CD4-positive, alpha-beta T cell treated with Interleukin-6 for 4 hours (primary cell): ENCODE data around the gene FHIT.
"Not testable (repeated sequence)": the region's sequence is repeated elsewhere in the genome, so short reads cannot be mapped to it uniquely, and the experiment has no call there.

ENCODE experiments used
- DNase-seq: peaks from one replicate; pipeline ENCODE4 v3.0.0-alpha.2; 2020; ENCODE audit warnings: mixed read lengths

FHIT gene

DNA sequence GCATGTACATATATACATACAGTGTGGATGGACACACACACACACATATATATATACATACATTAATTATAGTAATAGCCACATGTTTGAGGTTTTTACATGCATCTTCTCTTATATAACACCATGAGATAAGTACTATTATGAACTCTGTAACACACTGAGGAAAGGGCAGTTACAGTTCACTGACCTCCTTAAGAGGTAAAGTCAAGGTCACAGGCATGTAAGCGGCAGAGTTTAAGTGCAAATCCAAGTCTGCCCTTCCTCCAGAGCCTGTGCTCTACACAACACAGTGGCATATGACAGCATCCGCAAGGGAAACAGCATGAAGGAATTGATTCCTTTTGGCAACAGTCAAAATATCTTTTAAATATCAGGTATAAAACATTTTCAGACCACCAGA lies 26.4 kb downstream of the FHIT start:
- no peak for DNase-seq

DNA sequence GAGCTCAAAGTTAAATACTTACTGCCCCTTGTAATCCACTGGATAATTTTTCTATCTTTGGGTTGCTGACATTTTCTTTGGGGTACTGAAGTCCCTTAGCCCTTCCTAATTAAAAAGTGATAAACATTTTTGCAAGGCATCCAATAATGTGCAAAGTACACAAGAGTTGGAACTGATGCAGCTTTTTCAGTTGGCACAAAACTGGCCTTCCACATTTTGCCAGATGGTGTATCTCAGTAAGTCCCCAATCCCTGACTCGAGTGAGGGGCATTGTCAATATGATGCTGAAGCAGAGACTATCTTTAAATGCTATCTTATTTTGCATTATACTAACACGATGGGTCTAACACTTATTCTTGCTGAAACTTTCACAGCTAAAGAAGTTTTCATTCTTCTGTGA lies 27.8 kb downstream of the FHIT start:
- no peak for DNase-seq

DNA sequence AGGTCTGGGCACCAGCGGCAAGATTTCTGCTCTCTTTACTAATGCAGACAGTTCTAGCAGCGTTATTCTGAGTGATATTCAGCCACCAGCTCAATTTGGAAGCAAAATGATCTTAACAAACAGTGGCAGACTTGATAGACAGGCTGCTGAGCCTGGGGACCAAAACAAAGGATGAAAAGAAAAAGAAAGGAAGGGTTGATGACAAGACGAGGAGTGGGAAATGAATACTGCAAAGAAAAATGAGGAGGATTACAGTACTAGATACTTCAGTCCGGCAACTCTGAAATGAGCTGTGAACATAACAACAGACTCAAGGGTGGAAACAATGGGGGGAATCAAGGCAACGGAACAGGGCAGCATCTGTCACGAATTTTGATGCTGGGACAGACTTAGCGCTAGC lies 28.8 kb downstream of the FHIT start:
- no peak for DNase-seq

DNA sequence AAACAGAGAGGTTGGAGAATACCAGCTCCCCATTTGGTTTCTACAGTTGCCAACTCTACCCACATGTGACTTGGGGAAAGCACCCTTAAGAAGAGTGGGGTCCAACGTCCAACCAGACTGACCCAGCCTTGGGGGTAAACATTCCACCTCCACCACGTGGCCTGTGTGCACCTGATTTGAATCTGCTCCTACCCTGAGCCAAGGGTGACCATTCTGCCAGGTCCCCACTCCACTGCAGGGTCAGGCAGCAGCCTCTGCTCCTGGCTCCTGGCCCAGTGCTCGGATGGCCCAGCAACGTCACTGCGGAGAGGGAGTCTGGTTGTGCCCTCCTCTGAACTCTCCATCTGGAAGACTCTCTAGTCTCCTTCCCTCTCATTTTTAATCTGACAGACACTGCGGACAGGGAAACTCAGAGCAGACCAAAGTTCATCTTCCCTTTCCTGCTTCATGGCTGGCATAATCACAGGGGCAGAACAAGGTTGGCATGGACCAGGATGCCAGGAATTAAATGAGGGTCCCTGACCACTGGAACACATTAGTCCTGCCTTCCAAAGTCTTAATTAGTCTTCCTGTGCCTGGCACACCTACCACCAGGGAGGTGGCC lies 29.4 kb downstream of the FHIT start:
- DNase-seq = no peak

DNA sequence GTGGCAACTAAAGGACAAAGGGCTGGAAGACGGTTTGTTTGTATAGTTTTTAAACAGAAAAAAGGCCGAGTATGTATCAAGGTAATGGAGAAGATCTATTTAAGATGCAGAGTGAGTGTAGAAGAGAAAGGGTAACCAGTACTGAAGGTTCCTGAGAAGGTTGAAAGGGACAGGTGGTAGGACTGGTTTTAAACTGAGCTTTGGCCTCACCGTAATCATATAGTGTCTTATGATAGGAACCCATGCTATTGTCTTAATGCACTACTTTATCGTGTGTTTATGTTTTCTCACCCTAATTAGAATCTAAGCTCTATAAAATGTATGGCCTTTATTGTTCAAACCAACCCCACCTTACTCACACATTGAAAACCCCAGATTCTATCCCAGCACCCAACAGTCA lies 32.7 kb downstream of the FHIT start:
- DNase-seq = no peak

DNA sequence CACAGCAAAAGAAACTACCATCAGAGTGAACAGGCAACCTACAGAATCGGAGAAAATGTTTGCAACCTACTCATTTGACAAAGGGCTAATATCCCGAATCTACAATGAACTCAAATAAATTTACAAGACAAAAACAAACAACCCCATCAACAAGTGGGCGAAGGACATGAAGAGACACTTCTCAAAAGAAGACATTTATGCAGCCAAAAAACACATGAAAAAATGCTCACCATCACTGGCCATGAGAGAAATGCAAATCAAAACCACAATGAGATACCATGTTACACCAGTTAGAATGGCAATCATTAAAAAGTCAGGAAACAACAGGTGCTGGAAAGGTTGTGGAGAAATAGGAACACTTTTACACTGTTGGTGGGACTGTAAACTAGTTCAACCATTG lies 35.1 kb downstream of the FHIT start:
- DNase-seq = not testable (repeated sequence)

DNA sequence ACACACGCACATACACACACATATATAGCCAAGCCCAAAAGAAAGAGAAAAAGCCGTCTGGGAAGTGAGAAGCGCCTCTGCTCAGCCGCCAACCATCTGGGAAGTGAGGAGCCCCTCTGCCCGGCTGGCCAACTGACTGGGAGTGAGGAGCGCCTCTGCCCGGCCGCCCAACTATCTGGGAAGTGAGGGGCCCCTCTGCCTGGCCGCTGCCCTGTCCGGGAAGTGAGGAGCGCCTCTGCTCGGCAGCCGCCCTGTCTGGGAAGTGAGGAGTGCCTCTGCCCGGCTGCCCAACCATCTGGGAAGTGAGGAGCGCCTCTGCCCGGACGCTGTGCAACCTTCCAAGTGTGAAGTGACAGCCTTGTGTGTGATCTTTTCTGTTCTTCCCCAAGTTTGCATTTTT lies 49.2 kb downstream of the FHIT start:
- DNase-seq = no peak

DNA sequence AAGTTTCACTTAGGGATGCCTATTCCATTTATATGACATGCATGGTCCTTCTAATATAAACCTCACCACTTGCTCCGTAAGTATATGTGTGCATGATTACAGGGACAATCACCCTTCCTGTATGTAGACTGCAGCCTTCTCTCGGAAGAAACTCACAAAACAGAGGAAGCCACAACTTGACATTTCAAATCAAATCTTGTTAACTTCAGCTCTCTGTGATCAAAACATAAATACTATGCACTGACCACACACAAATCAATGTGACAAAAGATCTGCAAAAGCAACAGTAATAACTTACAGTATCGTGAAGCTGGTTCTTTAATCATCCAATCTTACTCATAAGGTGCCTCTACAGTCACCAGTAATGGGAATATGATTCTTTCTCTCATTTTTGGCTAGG lies 50.2 kb downstream of the FHIT start:
- DNase-seq = no peak

DNA sequence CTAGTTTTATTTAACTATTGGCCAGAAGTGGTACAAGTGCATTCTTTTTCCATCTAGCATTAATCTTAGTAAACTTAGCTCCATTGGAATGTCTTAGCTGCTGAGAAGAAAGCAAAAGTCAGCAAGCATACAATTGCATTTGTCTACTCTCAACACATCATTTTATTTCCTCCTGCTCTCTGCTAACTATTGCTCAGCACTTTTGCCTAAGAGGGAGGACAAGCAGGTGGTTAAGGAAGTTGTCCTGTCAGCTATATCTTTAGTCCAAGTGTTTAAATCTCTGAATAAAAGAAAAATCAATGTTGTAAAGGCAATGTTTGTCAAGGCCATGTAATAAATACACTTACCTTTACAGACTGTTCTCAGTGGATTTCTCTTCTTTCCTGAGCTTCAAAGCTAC lies 51.0 kb downstream of the FHIT start:
- DNase-seq = no peak

DNA sequence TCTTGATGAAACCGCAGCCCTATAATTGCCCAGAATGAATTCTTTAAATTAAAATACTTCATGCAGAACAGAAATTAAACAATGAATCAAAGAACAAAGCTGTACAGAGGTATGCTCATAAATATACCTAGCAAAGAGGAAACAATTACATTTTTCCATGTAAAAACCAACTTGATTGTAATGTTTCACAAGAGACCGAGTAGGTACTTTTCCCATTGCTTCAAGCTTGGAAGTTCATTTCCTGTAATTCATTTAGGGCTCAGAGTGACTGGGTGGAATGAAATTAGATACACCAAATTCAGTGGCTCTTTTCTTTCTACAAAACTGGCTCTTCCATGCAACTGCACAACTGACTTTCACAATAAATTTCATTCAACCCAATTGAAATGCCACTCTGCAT lies 51.4 kb downstream of the FHIT start:
- DNase-seq = no peak

DNA sequence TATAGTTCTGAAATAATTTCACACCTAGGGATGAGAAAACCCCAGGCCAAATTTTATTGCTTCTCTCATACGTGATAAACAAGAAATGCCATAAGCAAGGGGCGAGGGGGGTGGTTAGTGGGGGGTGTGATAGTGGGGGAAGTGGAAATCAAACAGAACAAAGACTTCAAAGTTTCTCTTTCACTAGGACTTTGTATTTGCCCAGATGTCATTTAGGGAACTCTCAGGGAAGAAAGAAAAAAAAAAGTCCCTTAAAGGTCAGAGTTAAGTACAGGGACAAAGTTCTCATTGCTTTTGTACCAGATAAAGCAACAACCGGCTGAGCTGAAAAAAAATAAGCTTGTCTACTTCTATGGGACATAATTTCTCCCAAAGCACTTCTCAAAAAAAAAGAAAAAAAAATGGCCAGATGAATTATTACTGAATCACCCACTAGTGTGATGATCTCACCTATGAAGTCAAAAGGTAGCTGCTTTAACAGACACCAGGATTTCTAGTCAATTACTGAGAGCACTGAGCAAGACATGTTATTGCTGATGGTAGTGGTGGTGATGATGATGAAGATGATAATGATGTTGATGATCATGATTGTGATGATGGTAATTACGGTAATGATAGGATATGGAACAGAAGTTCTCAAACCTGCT lies 56.2 kb downstream of the FHIT start:
- no peak for DNase-seq

DNA sequence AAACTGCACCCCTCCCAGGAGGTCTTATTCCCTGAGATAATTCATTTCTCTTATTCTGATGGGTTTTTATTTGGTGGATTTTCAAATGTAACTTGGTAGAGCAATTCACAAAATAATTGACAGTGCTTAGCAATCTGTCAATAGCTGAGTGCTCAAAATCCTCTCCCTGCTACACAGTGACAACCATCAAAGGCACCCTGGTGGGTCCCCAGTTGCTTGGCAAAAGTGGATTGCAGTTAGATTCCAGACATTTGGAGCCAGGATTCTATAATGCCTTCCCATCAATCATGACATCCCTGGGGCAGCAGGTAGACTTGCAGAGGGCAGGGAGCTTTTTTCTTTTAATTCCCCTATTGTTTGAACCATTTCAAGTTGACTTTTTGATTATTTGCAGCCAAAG lies 59.0 kb downstream of the FHIT start:
- DNase-seq = no peak

DNA sequence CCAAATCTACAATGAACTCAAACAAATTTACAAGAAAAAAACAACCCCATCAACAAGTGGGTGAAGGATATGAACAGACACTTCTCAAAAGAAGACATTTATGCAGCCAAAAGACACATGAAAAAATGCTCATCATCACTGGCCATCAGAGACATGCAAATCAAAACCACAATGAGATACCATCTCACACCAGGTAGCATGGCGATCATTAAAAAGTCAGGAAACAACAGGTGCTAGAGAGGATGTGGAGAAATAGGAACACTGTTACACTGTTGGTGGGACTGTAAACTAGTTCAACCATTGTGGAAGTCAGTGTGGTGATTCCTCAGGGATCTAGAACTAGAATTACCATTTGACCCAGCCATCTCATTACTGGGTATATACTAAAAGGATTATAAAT lies 61.0 kb downstream of the FHIT start:
- not testable (repeated sequence) for DNase-seq

DNA sequence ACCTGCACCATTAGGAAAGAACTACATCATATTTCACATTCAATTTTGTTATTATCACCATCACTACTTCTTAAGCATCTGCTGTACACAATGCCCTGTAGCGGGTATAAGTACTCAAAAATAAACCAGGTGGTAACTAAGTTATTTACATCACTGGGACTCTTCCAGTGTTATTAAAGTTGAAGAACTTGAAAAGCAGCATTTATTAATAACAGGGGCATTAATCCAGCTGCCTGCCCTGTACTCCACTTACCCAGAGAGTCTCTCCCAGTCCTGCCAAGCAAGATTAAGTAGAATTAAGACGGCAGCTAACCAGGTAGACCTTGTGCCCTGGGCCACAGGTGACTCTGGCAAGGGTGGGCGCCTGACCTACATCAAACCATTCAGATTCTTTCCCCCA lies 65.2 kb downstream of the FHIT start:
- no peak for DNase-seq

DNA sequence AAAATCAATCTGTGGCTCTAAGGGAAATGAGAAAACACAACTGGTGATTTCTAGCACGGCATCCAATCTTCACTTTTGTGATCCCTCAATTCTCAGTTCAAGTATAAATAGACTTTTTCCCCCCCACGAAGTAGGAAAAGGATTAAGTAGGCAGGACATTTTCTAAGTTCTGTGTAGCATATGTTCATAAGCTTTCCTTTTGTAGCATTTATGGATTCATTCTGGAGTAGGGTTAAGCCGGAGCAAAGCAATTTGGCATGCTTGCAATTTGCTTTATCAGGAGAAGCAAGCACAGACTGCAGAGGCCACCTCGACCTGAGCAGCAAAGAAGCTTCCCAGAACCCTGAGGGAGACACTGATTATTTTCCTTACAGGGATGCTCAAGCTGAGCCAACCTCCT lies 66.3 kb downstream of the FHIT start:
- DNase-seq = no peak

DNA sequence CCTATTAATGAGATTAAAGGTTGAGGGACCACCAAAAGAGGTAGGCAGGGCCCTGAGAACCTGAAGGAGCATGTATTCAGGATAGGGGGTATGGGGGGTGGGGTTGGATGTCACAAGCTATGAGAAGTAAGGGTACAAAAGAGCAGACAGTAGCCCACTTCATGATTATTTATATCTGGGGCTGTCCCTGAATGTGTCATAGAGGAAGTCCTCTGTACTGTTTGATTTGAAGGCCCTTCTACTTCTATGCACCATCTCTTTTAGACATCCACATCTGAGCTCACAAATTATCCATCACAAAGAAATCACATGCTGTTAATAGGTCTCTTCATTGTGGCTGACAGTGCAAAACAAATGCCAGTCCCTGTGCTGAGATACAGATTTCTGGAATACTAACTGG lies 68.6 kb downstream of the FHIT start:
- no peak for DNase-seq

DNA sequence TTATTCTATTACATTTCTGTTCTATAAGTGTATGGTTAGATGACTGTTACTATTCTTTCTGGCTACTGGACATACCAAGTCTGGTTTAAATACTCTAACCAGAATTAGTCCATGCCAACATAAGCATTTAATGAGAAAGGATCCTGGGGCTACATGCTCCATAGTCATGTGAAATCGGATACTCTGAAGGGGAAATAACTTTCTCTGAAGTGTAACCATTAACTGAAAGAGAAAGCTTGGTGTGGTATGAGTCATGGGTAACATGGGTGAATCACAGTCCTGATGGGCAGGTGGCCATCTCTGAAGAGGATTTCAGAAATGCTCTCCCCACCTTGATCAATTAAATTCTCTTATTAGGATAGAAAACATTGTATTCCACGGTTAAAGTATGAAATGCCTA lies 69.4 kb downstream of the FHIT start:
- no peak for DNase-seq

DNA sequence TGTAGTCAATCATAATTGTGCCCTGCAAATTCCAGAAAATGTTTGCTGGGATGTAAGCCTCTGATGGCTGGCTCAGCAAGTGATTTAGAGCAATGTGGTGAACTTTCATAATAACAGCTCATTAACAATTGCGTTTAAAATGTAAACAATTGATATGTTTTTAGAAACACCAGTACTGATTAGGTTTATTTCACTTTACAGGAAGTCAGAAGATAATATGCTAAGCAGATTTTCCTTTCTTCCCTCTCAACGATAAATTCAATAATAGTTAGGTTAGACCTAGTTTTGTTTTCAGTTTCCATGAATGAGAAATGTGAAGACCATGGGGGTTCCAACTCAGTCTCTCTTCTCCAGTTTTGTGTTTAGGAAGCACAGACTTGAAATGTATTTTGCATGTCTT lies 71.0 kb downstream of the FHIT start:
- no peak for DNase-seq

DNA sequence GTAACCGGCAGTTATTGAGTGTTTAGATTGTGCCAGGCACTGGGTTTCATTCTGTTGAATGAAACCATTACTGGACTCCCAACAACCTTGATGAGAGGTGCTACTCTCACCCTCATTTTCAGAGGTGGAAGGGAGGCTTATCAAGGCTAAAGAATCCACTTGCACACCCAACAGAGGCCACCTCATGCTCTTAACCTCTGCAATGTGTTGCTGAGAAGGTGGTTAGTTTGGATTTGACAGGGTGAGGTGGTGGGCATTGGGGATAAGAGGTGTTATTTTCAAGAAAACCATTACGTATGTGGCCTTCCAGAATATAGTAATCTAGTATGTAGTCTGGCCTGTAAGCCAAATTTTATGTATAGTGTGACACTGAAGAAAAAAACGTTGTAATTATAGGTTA lies 73.1 kb downstream of the FHIT start:
- no peak for DNase-seq

DNA sequence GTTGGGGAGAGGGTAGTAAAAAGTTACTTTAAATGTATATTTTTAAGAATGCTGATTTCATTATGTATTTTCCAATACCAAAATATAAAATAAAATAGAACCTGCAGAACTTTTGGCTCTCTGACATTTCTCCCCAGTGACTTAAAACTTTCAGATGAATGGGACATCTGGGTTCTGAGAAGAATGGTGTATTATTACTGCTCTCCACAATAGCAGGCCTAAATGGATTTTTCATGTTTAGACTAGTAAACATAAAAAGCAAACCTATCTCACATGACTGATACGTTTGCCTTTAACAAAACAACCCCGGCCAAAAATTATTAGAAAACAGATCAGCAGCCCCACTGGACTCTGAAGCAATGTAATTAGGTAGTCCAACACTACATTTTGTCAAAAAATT lies 73.8 kb downstream of the FHIT start:
- DNase-seq = no peak

DNA sequence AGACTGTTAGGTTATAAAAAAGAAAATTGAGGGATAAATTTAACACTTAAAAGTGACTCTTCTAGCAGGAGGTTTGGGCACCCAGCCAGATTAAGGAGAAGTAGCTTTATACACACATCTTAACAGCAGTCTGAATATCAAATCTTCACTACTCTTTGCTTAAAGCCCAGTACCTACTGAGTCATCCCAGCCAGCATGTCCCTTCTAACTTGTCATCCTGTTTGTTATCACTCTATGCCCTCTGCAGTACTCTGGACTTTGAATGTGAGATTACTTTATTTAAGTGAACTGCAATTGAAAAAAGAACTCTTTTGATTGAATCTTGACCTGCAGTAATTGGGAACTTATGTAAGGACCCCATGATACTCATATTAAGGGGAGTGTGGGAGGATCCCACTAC lies 77.6 kb downstream of the FHIT start:
- DNase-seq = no peak

DNA sequence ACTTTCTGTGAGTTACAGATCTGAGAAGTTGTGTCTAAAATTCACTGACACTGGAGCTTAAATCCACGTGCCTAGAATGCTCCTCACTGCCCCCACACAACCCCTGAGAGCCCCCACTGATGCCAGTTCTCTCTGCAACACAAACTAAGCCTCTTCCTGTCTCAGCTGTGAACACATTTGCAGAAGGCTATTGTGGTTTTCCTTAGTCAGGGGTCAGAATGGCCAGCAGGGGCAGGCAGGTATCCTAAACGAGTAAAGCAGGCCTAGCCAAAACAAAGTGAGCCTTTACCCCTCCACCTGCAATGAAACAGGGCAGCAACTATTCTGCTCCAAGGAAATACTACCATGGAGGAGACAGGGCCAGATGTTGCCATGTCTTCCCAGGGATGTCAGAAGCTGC lies 78.6 kb downstream of the FHIT start:
- DNase-seq = no peak

DNA sequence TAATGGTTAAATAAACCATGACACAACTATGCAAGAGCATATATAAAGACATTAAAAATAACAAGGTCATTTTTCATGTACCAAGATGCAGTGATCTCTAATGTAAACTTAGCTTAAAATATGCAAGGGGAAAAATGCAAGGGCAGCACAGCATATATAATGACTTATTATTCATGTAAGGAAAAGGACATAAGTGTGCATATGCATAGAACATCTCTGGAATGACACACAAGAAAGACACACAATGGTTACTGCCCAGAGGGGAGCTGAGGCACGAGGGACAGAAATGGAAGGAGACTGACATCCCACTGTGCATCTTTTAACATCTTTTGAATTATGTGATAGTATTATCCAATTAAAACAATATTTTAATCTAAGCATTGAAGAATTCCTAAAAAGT lies 79.0 kb downstream of the FHIT start:
- DNase-seq = no peak

DNA sequence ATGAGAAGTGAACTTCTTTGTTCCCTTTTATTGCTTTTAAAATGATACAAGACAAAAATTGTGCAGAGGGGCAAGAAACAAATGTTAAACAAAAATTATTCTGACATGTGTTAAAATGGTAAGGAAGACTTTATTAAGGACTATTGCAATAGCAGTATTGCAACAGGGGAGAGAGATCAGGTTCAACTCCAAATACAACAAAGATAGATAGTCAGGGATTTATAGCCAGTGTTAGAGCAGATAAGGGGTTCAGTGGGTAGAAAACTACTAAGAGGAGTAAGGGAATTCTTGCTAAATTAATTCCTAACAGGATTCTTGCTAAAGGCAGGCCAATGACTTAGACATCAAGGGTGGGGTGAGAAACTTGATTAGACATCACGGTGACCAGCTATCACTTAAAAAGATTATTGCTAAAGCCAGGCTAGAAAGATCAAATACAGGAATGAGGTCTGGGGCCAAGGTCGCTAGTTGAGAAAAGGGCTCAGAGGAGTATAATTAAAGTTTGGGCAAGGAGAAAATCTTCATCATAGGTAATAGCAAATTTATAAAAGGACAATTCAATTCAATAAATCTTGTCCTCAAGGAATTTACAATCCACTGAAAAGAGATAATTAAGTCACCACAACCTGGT lies 81.5 kb downstream of the FHIT start:
- no peak for DNase-seq

DNA sequence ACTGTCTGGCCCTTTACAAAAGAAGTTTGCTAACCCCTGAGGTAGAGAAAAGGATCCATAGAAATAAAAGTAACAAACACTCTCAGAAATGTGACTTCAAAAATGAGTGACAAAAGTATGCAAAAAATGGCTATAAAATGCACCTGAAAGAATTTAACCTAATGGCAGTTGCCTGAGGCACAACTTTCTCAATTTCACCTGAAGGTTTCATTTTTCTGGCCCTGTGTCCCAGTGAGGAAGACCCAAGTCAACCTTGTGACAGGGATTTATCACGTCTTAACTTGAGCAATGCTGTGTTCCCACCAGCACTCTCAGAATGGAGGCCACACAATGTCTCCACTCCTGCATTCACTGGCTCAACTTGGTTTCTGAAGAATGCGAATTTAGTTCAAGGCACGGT lies 83.0 kb downstream of the FHIT start:
- DNase-seq = no peak
